Keratinocyte (primary cell): Measurements from ENCODE around the gene PIGQ.

Experiments
- EZH2 ChIP-seq: IDR thresholded peaks from one replicate; pipeline ENCODE4 v1.6.1; 2012; ENCODE audit warnings: inconsistent platforms, mild to moderate bottlenecking, low read length, moderate library complexity
- TF ChIP-seq, protein P1 (sequence below), 3 experiments: IDR thresholded peaks in 1 of 3; conservative IDR thresholded peaks in 1 of 3; optimal IDR thresholded peaks in 1 of 3; 2 replicates in 2 of 3; 3 replicates in 1 of 3; pipeline versions ENCODE3 to v1.5.1; 2011; ENCODE audit warnings: low read length in 3 of 3, mild to moderate bottlenecking in 3 of 3, moderate library complexity in 2 of 3, control low read depth in 1 of 3, inconsistent platforms in 1 of 3; ENCODE audit not compliant: insufficient read depth in 2 of 3; ENCODE audit errors: extremely low read depth in 1 of 3

DNA sequence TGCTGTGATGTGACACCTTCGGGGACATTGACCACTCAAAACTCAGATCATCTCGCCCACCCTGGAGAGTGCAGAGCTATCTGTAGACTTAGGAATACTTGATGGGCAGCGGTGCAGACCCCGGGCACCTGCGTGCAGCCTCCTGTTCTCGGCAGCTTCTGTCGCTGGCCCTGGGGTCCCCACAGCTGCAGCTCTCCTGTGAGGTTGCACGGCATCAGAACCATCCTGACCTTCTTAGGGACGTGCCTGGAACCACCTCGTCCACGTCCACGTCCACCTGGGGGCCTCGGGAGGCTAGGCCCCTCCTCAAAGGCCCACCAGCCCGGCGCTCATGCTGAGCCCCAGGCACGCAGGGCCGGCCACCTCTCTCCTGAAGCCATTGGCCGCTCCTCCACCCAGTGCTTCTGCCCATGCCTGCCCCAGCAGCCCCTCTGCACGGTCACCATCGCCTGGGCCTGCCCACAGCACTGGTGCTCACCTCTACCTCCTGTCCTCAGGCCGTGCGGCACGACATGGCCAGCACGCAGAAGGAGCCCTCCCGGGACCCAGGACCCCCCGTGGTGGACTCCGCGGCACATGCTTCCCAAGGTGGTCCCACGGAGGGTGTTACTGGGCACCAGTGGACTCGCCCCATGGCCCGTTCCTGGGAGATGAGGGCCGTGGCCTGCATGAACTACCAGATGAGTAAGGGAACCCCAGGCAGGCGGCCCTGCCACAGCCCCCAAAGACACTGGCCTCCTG lies 58.7 kb downstream of the PIGQ start:
- TF ChIP-seq, protein P1, sequence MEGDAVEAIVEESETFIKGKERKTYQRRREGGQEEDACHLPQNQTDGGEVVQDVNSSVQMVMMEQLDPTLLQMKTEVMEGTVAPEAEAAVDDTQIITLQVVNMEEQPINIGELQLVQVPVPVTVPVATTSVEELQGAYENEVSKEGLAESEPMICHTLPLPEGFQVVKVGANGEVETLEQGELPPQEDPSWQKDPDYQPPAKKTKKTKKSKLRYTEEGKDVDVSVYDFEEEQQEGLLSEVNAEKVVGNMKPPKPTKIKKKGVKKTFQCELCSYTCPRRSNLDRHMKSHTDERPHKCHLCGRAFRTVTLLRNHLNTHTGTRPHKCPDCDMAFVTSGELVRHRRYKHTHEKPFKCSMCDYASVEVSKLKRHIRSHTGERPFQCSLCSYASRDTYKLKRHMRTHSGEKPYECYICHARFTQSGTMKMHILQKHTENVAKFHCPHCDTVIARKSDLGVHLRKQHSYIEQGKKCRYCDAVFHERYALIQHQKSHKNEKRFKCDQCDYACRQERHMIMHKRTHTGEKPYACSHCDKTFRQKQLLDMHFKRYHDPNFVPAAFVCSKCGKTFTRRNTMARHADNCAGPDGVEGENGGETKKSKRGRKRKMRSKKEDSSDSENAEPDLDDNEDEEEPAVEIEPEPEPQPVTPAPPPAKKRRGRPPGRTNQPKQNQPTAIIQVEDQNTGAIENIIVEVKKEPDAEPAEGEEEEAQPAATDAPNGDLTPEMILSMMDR (optimal IDR thresholded peaks at IDR 0.05 in 1 of 3, IDR thresholded peaks at IDR 0.05 in 1 of 3, conservative IDR thresholded peaks at IDR 0.05 in 1 of 3; ENCODE audit: extremely low read depth in 1 of 3, insufficient read depth in 2 of 3, low read length in 3 of 3) = no peak
- no peak for TF ChIP-seq EZH2
